Lower leg skin (tissue), 4 donors: ENCODE data around the gene RPL32. TPM values are rescaled to one million over a fixed set of nuclear protein-coding genes. Genes with fewer than 3 reads are reported as not detected.
"Not testable (repeated sequence)": the region's sequence is repeated elsewhere in the genome, so short reads cannot be mapped to it uniquely, and the experiment has no call there.

ENCODE experiments used
- DNase-seq, 2 donors: peaks; one replicate each; pipeline ENCODE4 v3.0.0-alpha.2; 2019; ENCODE audit warnings: low spot score in 2 of 2
- H3K4me3 ChIP-seq: fragments of 200-600 bp; sonication (generic); 2 replicates; pipeline ENCODE4 v1.5.1; 2017; ENCODE audit warnings: mild to moderate bottlenecking, low read depth; ENCODE audit not compliant: poor library complexity, severe bottlenecking
- CTCF ChIP-seq, 3 donors: fragments of 450-650 bp; IDR thresholded peaks; one replicate each; pipeline ENCODE4 v1.5.1; 2016; ENCODE audit warnings: antibody characterized with exemption in 3 of 3, mild to moderate bottlenecking in 3 of 3, moderate library complexity in 2 of 3
- POLR2A ChIP-seq, 2 donors: fragments of 450-650 bp; IDR thresholded peaks; one replicate each; pipeline ENCODE4 v1.6.1; 2016 to 2017; ENCODE audit warnings: antibody characterized with exemption in 2 of 2, mild to moderate bottlenecking in 1 of 2, moderate library complexity in 1 of 2
- WGBS, 2 donors: methylation state at CpG; one replicate each; pipeline ENCODE4 v1.1.5; 2018; 5-methylcytosine and 5-hydroxymethylcytosine counted together
- intact Hi-C: fragments of 100-400 bp; cut with DNase I; formaldehyde crosslinking; loops from one replicate; pipeline ENCODE4 v1.15.0; 2023; ENCODE audit warnings: low total_unique reads
- total RNA-seq, 4 donors: library from RNA; depleted of rRNA; stranded (reverse); fragments of >200 nt; gene quantifications; one replicate each; pipeline ENCODE4 v1.1.0, GENCODE V29; 2016

Gene RPL32
- total RNA-seq, 4 donors from 2014 or later: 1,042 to 3,119 (median 2,671) TPM

- intact Hi-C loops: no loop called here
- WGBS, 2 donors: 86 to 89% methylated on average over 5 of the region's 5 CpGs
- no peak overlapping the region for H3K4me3 ChIP-seq
- TF ChIP-seq CTCF (IDR thresholded peaks at IDR 0.05): no peak
- TF ChIP-seq POLR2A (IDR thresholded peaks at IDR 0.05): no peak
- no peak for DNase-seq
Measured at GRCh38 chr3:12861611-12862010, 20.2 kb upstream of the RPL32 start.

- intact Hi-C loops: no loop called here
- H3K4me3 ChIP-seq: no peak overlapping the region
- no peak for TF ChIP-seq POLR2A (IDR thresholded peaks at IDR 0.05)
- no peak for TF ChIP-seq CTCF (IDR thresholded peaks at IDR 0.05)
- 74 to 82% methylated on average over 7 of the region's 7 CpGs for WGBS, 2 donors
- DNase-seq: no peak
Measured at GRCh38 chr3:12859840-12860239, 18.5 kb upstream of the RPL32 start.

- no peak for TF ChIP-seq CTCF (IDR thresholded peaks at IDR 0.05)
- no peak for TF ChIP-seq POLR2A (IDR thresholded peaks at IDR 0.05)
- intact Hi-C loops: no loop called here
- no peak for DNase-seq
- no peak overlapping the region for H3K4me3 ChIP-seq
- 79 to 81% methylated on average over 5 of the region's 5 CpGs for WGBS, 2 donors
Measured at GRCh38 chr3:12856626-12857025, 15.3 kb upstream of the RPL32 start.

GRCh38 chr3:12854565-12854964 lies 13.2 kb upstream of the RPL32 start:
- intact Hi-C loops: no loop called here
- no peak for DNase-seq
- no peak overlapping the region for H3K4me3 ChIP-seq
- WGBS, 2 donors: 87 to 90% methylated on average over 4 of the region's 4 CpGs
- TF ChIP-seq POLR2A (IDR thresholded peaks at IDR 0.05) (no peak), CTCF (IDR thresholded peaks at IDR 0.05) (no peak)

- 72 to 77% methylated on average over 2 of the region's 2 CpGs for WGBS, 2 donors
- DNase-seq, intact Hi-C loops, H3K4me3 ChIP-seq: not testable (repeated sequence)
Measured at GRCh38 chr3:12853847-12854246, 12.5 kb upstream of the RPL32 start.

GRCh38 chr3:12852201-12852600 lies 10.8 kb upstream of the RPL32 start:
- H3K4me3 ChIP-seq: no peak overlapping the region
- WGBS, 2 donors: 82 to 86% methylated on average over 3 of the region's 3 CpGs
- TF ChIP-seq POLR2A (IDR thresholded peaks at IDR 0.05) (no peak), CTCF (IDR thresholded peaks at IDR 0.05) (no peak)
- intact Hi-C loops: no loop called here
- DNase-seq: no peak
